SU-DHL-6 (cell line): ENCODE measurements around the gene CFAP54.

Experiments used
- EZH2phosphoT487 ChIP-seq: fragments of 200-600 bp; sonication (generic), shearing (Covaris generic); conservative IDR thresholded peaks from 2 replicates; pipeline ENCODE4 v1.6.1; 2018; ENCODE audit warnings: mild to moderate bottlenecking, antibody characterized with exemption, low read length, moderate library complexity, mixed read lengths
- TF ChIP-seq, protein P1 (sequence below): fragments of 200-600 bp; sonication (generic); IDR thresholded peaks from one replicate; pipeline ENCODE4 v1.5.1; 2017; ENCODE audit warnings: antibody characterized with exemption, mild to moderate bottlenecking, low read length, moderate library complexity; ENCODE audit not compliant: insufficient read depth, poor library complexity, severe bottlenecking

DNA sequence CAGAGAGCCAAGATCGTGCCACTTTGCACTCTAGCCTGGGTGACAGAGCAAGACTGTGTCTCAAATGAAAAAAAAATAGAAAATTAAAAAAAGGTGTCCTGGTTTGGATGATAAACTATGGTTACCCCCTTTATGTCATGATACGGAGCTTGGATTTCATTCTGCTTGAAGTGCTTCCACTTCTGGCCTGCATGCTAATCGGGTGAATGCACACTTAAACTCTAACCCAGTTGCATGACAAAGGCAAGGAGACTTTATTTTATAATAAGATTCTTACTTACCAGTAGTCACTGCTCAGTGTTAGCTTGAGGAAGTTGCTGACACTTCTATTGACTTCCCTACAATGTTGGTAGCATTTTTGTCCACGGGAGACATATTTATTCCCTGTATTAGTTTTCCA lies 24.3 kb downstream of the CFAP54 start:
- TF ChIP-seq, protein P1, sequence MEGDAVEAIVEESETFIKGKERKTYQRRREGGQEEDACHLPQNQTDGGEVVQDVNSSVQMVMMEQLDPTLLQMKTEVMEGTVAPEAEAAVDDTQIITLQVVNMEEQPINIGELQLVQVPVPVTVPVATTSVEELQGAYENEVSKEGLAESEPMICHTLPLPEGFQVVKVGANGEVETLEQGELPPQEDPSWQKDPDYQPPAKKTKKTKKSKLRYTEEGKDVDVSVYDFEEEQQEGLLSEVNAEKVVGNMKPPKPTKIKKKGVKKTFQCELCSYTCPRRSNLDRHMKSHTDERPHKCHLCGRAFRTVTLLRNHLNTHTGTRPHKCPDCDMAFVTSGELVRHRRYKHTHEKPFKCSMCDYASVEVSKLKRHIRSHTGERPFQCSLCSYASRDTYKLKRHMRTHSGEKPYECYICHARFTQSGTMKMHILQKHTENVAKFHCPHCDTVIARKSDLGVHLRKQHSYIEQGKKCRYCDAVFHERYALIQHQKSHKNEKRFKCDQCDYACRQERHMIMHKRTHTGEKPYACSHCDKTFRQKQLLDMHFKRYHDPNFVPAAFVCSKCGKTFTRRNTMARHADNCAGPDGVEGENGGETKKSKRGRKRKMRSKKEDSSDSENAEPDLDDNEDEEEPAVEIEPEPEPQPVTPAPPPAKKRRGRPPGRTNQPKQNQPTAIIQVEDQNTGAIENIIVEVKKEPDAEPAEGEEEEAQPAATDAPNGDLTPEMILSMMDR, result no peak
- TF ChIP-seq EZH2phosphoT487, result no peak
